Thyroid gland (tissue), 4 donors: ENCODE data around the gene RNF31.

ENCODE experiments used
- CTCF ChIP-seq, 6 experiments: fragments of 200-600 bp in 3 of 6; fragments of 450-650 bp in 3 of 6; sonication (generic) in 3 of 6; IDR thresholded peaks; one replicate each; pipeline ENCODE4 v1.5.1; 2016 to 2019; ENCODE audit warnings: antibody characterized with exemption in 6 of 6, mild to moderate bottlenecking in 2 of 6, inconsistent platforms in 1 of 6, moderate library complexity in 1 of 6
- POLR2A ChIP-seq, 2 donors: fragments of 450-650 bp; IDR thresholded peaks; one replicate each; pipeline ENCODE4 v1.6.1; 2017; ENCODE audit warnings: antibody characterized with exemption in 2 of 2, mild to moderate bottlenecking in 2 of 2, moderate library complexity in 1 of 2

DNA sequence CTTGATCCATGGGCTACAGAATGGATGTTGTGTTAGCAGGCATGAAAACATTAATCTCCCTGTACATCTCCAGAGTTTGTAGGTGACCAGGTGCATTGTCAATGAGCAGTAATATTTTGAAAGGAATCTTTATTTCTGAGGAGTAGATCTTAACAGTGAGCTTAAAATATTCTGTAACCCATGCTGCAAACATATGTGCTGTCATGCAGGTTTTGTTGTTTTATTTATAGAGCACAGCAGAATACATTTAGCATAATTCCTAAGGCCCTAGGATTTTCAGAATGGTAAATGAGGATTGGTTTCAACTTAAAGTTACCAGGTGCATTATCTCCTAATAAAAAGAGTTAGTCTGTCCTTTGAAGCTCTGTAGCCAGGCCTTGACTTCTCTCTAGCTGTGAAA lies 20.4 kb upstream of the RNF31 start:
- no peak for TF ChIP-seq CTCF (IDR thresholded peaks at IDR 0.05)
- no peak for TF ChIP-seq POLR2A (IDR thresholded peaks at IDR 0.05)
